Hepatocyte (in vitro differentiated cells): ENCODE results near the gene ARHGEF38.

Experiments used
- CTCF ChIP-seq: fragments of 200-600 bp; sonication (generic); IDR thresholded peaks from 2 replicates; pipeline ENCODE4 v1.5.1; 2016; ENCODE audit warnings: antibody characterized with exemption, mild to moderate bottlenecking; ENCODE audit not compliant: poor library complexity
- EZH2 ChIP-seq: fragments of 200-600 bp; sonication (generic); IDR thresholded peaks from 2 replicates; pipeline ENCODE4 v1.6.1; 2016; ENCODE audit warnings: antibody characterized with exemption, mild to moderate bottlenecking, borderline replicate concordance

GRCh38 chr4:105657117-105657765 lies 104.8 kb downstream of the ARHGEF38 start:
- TF ChIP-seq CTCF (no peak), EZH2 (no peak)
